ENCODE data around the gene PRR15. TPM values are rescaled to one million over a fixed set of nuclear protein-coding genes. Genes with fewer than 3 reads are reported as not detected.

Gene PRR15
- total RNA-seq, 4 donors from 2014 or later, result 0.42 to 6.6 (median 4.8) TPM; not detected in 1

DNA sequence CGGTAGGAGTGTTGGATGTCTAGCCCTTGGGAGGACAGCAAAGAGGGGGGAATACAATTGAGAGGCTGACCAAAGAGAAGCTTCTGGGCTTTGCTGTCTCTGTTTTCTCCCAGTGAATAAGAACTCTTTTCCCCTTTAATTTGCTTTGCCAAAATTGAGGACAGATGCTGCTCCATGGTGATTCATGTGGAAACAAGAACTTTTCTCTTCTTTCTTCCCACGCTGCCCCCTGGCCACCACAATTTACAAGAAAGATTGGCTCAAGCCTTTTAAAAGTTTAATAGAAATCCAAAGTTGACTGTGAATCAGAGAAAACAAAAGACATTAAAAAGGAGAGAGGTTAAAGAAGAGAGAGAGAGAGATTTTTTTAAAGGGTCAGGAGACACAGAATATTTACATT is 49.0 kb downstream of the PRR15 start:
- Histone ChIP-seq H3K27me3 (no peaks in the 10 kb centered on the region), H3K27ac (no peak overlapping the region)
- DNase-seq (ENCODE audit: low spot score in 2 of 2), result no peak

DNA sequence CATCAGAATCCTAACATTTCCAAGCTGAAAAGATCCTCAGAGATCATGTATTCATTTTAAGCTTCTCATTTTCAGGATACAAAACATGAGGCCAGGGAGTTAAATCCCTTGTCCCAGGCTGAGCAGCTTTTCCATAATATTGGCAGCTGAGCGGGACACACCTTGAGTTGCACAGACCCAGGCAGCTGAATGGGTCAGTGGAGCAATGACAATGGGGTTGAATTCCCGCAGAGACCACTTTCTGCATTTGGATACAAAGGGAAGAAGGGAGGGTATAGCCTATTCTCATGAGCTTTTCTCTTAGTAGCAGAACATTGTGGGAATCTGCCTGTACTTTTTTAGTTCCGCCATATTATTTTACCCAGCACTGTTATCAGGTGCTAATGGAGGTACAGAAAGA is 49.5 kb downstream of the PRR15 start:
- no peak overlapping the region for H3K27ac ChIP-seq
- TF ChIP-seq EP300 (IDR thresholded peaks at IDR 0.05) (no peak), POLR2A (IDR thresholded peaks at IDR 0.05) (no peak)
- TF ChIP-seq, protein P1, sequence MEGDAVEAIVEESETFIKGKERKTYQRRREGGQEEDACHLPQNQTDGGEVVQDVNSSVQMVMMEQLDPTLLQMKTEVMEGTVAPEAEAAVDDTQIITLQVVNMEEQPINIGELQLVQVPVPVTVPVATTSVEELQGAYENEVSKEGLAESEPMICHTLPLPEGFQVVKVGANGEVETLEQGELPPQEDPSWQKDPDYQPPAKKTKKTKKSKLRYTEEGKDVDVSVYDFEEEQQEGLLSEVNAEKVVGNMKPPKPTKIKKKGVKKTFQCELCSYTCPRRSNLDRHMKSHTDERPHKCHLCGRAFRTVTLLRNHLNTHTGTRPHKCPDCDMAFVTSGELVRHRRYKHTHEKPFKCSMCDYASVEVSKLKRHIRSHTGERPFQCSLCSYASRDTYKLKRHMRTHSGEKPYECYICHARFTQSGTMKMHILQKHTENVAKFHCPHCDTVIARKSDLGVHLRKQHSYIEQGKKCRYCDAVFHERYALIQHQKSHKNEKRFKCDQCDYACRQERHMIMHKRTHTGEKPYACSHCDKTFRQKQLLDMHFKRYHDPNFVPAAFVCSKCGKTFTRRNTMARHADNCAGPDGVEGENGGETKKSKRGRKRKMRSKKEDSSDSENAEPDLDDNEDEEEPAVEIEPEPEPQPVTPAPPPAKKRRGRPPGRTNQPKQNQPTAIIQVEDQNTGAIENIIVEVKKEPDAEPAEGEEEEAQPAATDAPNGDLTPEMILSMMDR (IDR thresholded peaks at IDR 0.05), result no peak
- 90 to 95% methylated on average over 3 of the region's 3 CpGs for WGBS, 2 donors
- no peaks in the 10 kb centered on the region for H3K27me3 ChIP-seq
- H3K4me1 ChIP-seq, result peaks cover 0 to 11% (median 0%) of the 10 kb centered on the region in 4 donors
- no peak for DNase-seq (ENCODE audit: low spot score in 2 of 2)
- H3K9me3 ChIP-seq, result no peaks in the 10 kb centered on the region
- no peak overlapping the region for H3K4me3 ChIP-seq
- no peaks in the 10 kb centered on the region for H3K36me3 ChIP-seq

More for the DNA sequence above, 49.0 kb downstream of the PRR15 start:
- WGBS, 2 donors, result 65 to 78% methylated on average over 2 of the region's 2 CpGs
- Histone ChIP-seq H3K4me3 (no peak overlapping the region), H3K36me3 (no peaks in the 10 kb centered on the region), H3K4me1 (peaks cover 0 to 11% (median 0%) of the 10 kb centered on the region in 4 donors), H3K9me3 (no peaks in the 10 kb centered on the region)
- TF ChIP-seq POLR2A (IDR thresholded peaks at IDR 0.05), result no peak
- TF ChIP-seq EP300 (IDR thresholded peaks at IDR 0.05), result no peak
- TF ChIP-seq, protein P1 (IDR thresholded peaks at IDR 0.05), result no peak

DNA sequence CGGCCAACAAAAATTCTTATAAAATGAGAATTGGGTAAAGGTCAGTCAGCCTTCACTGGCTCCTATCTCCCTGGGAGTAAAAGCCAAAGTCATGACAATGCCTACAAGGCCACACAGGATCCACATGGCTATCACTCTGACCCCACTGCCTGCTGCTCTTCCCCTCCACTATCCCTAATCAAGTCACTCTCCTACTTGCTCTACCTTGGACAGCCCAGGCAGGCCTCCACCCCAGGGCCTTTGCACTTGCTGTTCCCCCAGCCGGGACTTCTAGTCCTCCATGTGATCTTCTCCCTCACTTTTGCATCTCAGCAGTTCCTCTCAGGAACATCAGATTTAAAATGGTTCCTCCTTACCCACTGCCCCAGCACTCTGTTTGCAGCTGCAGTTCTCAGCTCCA is 50.6 kb downstream of the PRR15 start:
- Histone ChIP-seq H3K9me3 (no peaks in the 10 kb centered on the region), H3K4me3 (no peak overlapping the region), H3K4me1 (peaks cover 0 to 9% (median 0%) of the 10 kb centered on the region in 4 donors), H3K27ac (no peak overlapping the region), H3K27me3 (no peaks in the 10 kb centered on the region), H3K36me3 (no peaks in the 10 kb centered on the region)
- WGBS, 2 donors, result 82 to 88% methylated on average over 2 of the region's 2 CpGs
- no peak for DNase-seq (ENCODE audit: low spot score in 2 of 2)
- TF ChIP-seq, protein P1 (IDR thresholded peaks at IDR 0.05), result no peak
- no peak for TF ChIP-seq POLR2A (IDR thresholded peaks at IDR 0.05)
- no peak for TF ChIP-seq EP300 (IDR thresholded peaks at IDR 0.05)

Other genes with a start within 250 kb of the PRR15 start
- gene WIPF3, start 242.7 kb downstream of the PRR15 start, total RNA-seq, result 1 to 10 TPM; 2.4 to 4.2 (median 3.7) TPM